HFF-Myc (cell line): ENCODE data around the gene RBM34.
"Not testable (repeated sequence)": the region's sequence is repeated elsewhere in the genome, so short reads cannot be mapped to it uniquely, and the experiment has no call there.

Experiments used
- DNase-seq: peaks from one replicate; pipeline ENCODE4 v3.0.0-alpha.2; 2011; ENCODE audit warnings: low read depth; ENCODE audit errors: extremely low read depth
- H3K4me3 ChIP-seq: replicated peaks from 2 replicates; pipeline ENCODE4 v1.5.1; 2011; ENCODE audit warnings: low read depth, mild to moderate bottlenecking, control low read depth, low read length
- TF ChIP-seq, protein P1 (sequence below): IDR thresholded peaks from 2 replicates; pipeline ENCODE4 v1.5.1; 2012; ENCODE audit warnings: mild to moderate bottlenecking, low read depth, low read length, control low read depth; ENCODE audit errors: missing control alignments

RBM34 gene

DNA sequence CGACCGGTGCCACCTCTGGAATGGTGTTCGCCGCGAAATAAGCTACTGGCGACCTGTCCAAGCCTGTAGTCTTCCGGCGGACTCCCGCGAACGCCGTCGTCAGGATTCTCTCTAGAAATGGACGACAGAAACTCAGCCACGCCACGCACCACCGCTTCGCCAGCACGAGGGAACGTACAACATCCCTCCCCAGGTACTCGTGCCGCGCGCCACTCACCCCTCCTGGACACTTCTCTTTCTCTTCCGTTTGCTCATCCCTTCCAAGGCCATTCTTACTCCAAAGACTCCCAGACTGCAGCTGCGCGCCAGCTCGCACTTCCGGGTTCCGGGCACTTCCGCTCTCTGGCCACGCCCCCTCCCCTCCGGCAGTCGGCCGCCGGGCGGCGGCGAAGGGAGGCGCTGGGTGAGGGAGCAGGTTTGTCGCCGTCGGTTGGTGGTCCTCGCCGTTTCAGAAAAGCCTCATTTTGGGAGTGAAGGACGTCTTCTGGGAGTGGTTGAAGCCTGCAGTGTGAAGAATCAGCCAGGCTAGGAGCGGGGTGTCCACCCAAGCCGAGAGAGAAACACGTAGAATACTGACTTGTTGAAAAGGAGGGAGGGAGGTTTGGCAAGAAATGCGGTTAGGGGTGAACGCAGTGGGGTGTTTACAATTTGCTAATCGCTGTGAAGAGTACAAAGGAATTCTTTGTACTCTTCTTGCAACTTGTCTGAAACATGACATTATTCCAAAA is at the start of gene RBM34:
RBM34 (minus strand) TSS at position 294 of the 728 bp plus-strand sequence; CDS start at position 270, 24 bp downstream.
- TF ChIP-seq, protein P1, sequence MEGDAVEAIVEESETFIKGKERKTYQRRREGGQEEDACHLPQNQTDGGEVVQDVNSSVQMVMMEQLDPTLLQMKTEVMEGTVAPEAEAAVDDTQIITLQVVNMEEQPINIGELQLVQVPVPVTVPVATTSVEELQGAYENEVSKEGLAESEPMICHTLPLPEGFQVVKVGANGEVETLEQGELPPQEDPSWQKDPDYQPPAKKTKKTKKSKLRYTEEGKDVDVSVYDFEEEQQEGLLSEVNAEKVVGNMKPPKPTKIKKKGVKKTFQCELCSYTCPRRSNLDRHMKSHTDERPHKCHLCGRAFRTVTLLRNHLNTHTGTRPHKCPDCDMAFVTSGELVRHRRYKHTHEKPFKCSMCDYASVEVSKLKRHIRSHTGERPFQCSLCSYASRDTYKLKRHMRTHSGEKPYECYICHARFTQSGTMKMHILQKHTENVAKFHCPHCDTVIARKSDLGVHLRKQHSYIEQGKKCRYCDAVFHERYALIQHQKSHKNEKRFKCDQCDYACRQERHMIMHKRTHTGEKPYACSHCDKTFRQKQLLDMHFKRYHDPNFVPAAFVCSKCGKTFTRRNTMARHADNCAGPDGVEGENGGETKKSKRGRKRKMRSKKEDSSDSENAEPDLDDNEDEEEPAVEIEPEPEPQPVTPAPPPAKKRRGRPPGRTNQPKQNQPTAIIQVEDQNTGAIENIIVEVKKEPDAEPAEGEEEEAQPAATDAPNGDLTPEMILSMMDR: no peak
- H3K4me3 ChIP-seq: peak within 1 kb of the TSS; percentile 79

DNA sequence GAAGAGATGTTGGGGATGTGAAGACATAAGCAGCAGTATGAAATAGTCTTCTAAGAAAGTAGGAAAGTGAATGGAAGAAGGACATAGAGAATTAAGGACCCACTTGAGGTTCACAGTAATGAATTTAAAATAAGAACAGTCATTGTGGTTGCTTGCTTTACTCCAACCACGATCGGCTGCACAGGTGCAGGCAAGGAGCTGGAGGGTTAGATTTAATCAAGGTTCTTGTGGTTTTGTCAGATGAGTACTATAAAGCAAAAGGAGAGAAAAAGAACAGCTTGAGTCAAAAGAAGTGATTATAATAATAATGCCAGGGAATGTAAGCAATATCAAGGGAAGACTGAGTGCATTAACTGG is 46.1 kb upstream of the RBM34 start:
- TF ChIP-seq, protein P1: no peak
- DNase-seq: no peak
- no peak overlapping the region for H3K4me3 ChIP-seq

More for the DNA sequence above, at the start of gene RBM34:
- DNase-seq: peak; percentile 51

DNA sequence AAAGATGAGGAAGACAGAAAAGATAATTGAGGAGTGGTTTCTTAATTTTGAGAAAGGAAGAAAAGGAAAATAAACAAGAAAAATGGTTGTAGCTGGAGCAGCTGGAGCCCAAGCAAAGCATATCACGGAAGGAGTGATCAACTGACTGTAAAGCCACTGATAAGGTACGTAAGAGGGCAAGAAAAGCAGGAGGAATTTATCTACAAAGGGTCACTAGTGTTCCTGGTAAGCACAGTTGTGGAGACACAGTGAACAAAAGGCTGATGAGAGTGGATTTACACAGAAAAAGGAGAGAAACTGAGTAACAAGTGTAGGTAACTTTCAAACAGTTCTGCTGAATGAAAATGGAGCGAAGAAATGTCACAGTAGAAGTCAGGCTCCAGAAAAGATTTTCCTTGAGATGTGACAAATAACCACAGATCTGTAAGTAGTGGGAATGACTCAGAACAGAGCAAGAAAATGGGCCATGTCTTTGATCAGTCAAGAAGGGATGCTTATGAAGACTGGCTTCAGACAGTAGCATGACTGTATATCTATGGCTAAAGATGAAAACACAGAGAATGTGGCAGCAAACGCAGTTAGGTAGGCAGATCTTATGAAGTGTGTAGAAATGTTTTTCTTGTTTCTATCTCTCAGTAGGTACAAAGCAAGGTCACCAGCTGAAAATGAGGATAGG is 45.6 kb upstream of the RBM34 start:
- DNase-seq: no peak
- TF ChIP-seq, protein P1: no peak
- H3K4me3 ChIP-seq: no peak overlapping the region

- TF ChIP-seq, protein P1: no peak
- no peak overlapping the region for H3K4me3 ChIP-seq
- no peak for DNase-seq
These were observed 44.6 kb upstream of the RBM34 start for GRCh38 chr1:235205687-235206086.

DNA sequence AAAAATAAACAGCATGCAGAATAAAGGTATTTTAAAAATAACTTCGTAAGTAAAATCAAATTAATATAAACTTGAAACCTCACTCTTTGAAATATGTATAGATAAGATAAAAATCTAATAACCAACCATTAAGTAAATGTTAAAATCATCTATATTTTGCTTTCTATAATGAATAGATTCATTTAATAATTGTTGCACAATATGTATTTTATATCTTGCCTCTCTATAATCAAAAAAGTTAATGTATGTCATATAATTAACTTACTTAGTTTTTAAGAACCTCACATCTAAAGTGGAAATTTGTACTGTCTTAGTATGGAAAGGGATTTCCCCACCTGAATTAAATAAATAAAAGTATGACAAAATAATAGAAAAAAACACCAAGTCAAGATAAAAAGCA is 42.4 kb upstream of the RBM34 start:
- DNase-seq: no peak
- TF ChIP-seq, protein P1: no peak
- H3K4me3 ChIP-seq: no peak overlapping the region

DNA sequence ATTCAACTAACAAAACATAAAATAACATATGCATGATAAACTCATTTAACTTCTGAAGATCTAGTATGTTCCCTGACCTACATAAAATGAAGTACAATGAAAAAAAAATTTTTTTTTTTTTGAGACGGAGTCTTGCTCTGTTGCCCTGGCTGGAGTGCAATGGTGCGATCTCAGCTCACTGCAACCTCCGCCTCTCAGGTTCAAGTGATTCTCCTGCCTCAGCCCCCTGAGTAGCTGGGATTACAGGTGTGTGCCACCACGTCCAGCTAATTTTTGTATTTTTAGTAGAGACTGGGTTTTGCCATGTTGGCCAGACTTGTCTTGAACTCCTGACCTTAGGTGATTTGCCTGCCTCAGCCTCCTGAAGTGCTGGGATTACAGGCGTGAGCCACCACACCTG is 41.4 kb upstream of the RBM34 start:
- DNase-seq, H3K4me3 ChIP-seq: not testable (repeated sequence)

DNA sequence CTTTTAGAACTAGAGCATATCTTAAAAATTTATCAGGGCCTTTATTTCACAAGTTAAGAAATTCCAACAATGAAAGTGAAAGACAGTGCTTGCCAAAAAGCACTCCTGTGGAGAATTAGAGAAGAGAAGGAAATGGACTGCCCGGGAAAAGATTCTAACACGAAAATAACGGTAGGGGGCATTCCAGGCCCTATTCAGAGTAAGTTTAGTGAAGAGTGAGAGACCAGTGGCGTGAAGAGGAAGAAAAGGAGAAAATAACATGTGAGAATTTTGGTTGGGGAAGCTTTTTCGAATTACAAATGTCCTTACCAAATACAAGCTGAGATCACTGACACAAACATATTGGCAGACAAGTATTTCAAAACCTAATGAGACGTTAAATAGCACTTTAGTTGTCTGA is 38.4 kb upstream of the RBM34 start:
- peak; percentile 12 for DNase-seq
- TF ChIP-seq, protein P1: peak; percentile 47
- H3K4me3 ChIP-seq: no peak overlapping the region
